Ovary (tissue), 9 donors: ENCODE measurements around the gene IMPA2. TPM values are rescaled to one million over a fixed set of nuclear protein-coding genes. Genes with fewer than 3 reads are reported as not detected.

ENCODE experiments used
- DNase-seq, 5 donors: peaks; one replicate each; pipeline ENCODE4 v3.0.0-alpha.2; 2019 to 2020
- H3K27ac ChIP-seq, 2 donors: fragments of 200-600 bp; one replicate each; pipeline versions ENCODE4 v1.5.1 to v1.8.0; 2019 to 2022
- H3K27me3 ChIP-seq: fragments of 200-600 bp; one replicate; pipeline ENCODE4 v1.8.0; 2022
- H3K36me3 ChIP-seq: fragments of 200-600 bp; sonication (generic); one replicate; pipeline ENCODE4 v1.5.1; 2019
- H3K4me1 ChIP-seq: one replicate; pipeline ENCODE4 v1.8.1; 2013; ENCODE audit warnings: mild to moderate bottlenecking, moderate library complexity; ENCODE audit not compliant: insufficient read depth
- H3K4me3 ChIP-seq: fragments of 200-600 bp; sonication (generic); one replicate; pipeline ENCODE4 v1.5.1; 2017
- H3K9me3 ChIP-seq, 2 donors: fragments of 200-600 bp in 1 of 2; sonication (generic) in 1 of 2; one replicate each; pipeline versions ENCODE4 v1.5.1 to v1.8.1; 2013 to 2019; ENCODE audit warnings: mild to moderate bottlenecking in 1 of 2, moderate library complexity in 1 of 2
- EP300 ChIP-seq: sonication (generic); formaldehyde crosslinking; IDR thresholded peaks from one replicate; pipeline ENCODE4 v1.6.1; 2017; ENCODE audit warnings: antibody characterized with exemption
- POLR2A ChIP-seq: fragments of 450-650 bp; IDR thresholded peaks from one replicate; pipeline ENCODE4 v1.6.1; 2017; ENCODE audit warnings: antibody characterized with exemption, mild to moderate bottlenecking, moderate library complexity
- WGBS, 3 donors: extraction: QIAGEN DNeasy Blood & Tissue Kit in 1 of 3; methylation state at CpG; one replicate each; pipeline versions ENCODE4 v1.1.5 to v1.1.7; 2013 to 2017; 5-methylcytosine and 5-hydroxymethylcytosine counted together
- intact Hi-C, 4 donors: fragments of 100-400 bp; cut with DNase I; formaldehyde crosslinking; loops; one replicate each; pipeline versions ENCODE4 v1.11.0 to v1.15.1; 2022 to 2023
- polyA plus RNA-seq, 2 donors: library from polyadenylated mRNA; stranded (reverse); fragments of 200-250 nt in 1 of 2; fragments of 350-450 nt in 1 of 2; fragmentation: Illumina TruSeq in 1 of 2; extraction: RNeasy Lipid Tissue Mini Kit (QIAGEN cat#74804) in 1 of 2; gene quantifications; one replicate each; pipeline ENCODE4 v1.2.3, GENCODE V29; 2013 to 2014
- total RNA-seq, 7 donors: library from RNA; depleted of rRNA in 2 of 7; stranded (reverse); fragments of >200 nt in 2 of 7; fragmentation: NEBNext Ultra II Directional in 3 of 7; extraction: Animal tissue kit (Norgen Biotek cat#: 25700) in 3 of 7; gene quantifications; one replicate each; pipeline versions ENCODE4 v1.1.0 to v1.2.4, GENCODE V29; 2016 to 2023
- TF ChIP-seq, protein P1 (sequence below), 3 donors: fragments of 450-650 bp in 2 of 3; fragments of 200-600 bp in 1 of 3; IDR thresholded peaks; one replicate each; pipeline versions ENCODE4 v1.5.1 to v1.8.0; 2016 to 2022; ENCODE audit warnings: antibody characterized with exemption in 3 of 3, mild to moderate bottlenecking in 1 of 3
- donor health status: DM: no; HTN: no; CAD: no; lungs with moderate emphysema.
- donor health status: DM: no; HTN: no; CAD: no.
- donor health status: Bipolar disorder and iron deficiency.
- donor health status: DM: yes; HTN: yes; CAD: no.
- donor health status: DM: no; HTN: no; CAD: no.
- donor health status: DM: yes; HTN: yes; CAD: no.

IMPA2 gene
- total and polyA plus RNA-seq, 9 donors = 15.4 to 33.5 (median 21.1) TPM

GRCh38 chr18:11972371-11973174 is 8.7 kb upstream of the IMPA2 start:
- TF ChIP-seq POLR2A (no peak), EP300 (no peak)
- TF ChIP-seq, protein P1, sequence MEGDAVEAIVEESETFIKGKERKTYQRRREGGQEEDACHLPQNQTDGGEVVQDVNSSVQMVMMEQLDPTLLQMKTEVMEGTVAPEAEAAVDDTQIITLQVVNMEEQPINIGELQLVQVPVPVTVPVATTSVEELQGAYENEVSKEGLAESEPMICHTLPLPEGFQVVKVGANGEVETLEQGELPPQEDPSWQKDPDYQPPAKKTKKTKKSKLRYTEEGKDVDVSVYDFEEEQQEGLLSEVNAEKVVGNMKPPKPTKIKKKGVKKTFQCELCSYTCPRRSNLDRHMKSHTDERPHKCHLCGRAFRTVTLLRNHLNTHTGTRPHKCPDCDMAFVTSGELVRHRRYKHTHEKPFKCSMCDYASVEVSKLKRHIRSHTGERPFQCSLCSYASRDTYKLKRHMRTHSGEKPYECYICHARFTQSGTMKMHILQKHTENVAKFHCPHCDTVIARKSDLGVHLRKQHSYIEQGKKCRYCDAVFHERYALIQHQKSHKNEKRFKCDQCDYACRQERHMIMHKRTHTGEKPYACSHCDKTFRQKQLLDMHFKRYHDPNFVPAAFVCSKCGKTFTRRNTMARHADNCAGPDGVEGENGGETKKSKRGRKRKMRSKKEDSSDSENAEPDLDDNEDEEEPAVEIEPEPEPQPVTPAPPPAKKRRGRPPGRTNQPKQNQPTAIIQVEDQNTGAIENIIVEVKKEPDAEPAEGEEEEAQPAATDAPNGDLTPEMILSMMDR (IDR thresholded peaks at IDR 0.05) = no peak

DNA sequence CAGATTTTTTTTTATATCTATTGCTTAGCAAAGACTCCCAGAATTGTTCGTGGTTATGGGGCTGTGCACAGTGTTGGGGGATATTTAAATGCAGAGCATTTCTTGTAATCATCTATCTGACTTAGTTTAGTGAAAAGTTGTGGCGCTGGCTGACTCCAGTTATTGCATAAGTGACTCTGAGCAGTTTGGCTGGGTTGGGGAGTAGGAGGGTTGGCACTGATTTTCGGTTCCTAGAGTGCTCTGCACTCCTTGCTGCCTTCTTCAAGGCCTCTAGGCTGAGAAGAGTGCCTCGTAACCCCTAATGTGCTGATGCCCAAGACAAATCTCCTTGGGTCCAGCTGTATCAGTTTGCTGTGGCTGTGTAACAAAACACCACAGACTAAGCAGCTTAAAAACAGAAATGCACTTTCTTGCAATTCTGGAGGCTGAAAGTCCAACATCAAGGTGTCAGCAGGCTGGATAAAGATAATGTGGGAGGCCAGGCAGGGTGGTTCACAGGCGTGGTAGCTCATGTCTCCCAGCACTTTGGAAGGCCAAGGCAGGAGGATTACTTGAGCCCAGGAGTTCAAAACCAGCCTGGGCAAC is 6.5 kb upstream of the IMPA2 start:
- H3K27ac ChIP-seq = no peak overlapping the region
- no peak overlapping the region for H3K4me3 ChIP-seq
- H3K4me1 ChIP-seq = peaks cover 3% of the 10 kb centered on the region
- TF ChIP-seq, protein P1 (IDR thresholded peaks at IDR 0.05) = no peak
- no peak for TF ChIP-seq POLR2A
- TF ChIP-seq EP300 = no peak
- WGBS, 3 donors = 63 to 74% (median 73%) methylated on average over 5 of the region's 5 CpGs
- H3K36me3 ChIP-seq = no peaks in the 10 kb centered on the region
- H3K9me3 ChIP-seq = no peaks in the 10 kb centered on the region
- intact Hi-C loops = no loop called here
- no peak for DNase-seq
- no peaks in the 10 kb centered on the region for H3K27me3 ChIP-seq

More at GRCh38 chr18:11972371-11973174, 8.7 kb upstream of the IMPA2 start:
- intact Hi-C loops = no loop called here
- Histone ChIP-seq H3K9me3 (no peaks in the 10 kb centered on the region), H3K27me3 (no peaks in the 10 kb centered on the region), H3K4me1 (peaks cover 3% of the 10 kb centered on the region), H3K4me3 (no peak overlapping the region), H3K36me3 (no peaks in the 10 kb centered on the region), H3K27ac (no peak overlapping the region)
- DNase-seq = peak in 1 of 5 donors; percentile 30
- 90 to 93% (median 92%) methylated on average over 35 of the region's 35 CpGs for WGBS, 3 donors

GRCh38 chr18:11975723-11976122 is 5.6 kb upstream of the IMPA2 start:
- WGBS, 3 donors = 89 to 92% (median 91%) methylated on average over 2 of the region's 2 CpGs
- Histone ChIP-seq H3K27me3 (no peaks in the 10 kb centered on the region), H3K4me1 (no peaks in the 10 kb centered on the region), H3K27ac (no peak overlapping the region), H3K36me3 (no peaks in the 10 kb centered on the region), H3K4me3 (no peak overlapping the region), H3K9me3 (no peaks in the 10 kb centered on the region)
- intact Hi-C loops = no loop called here
- TF ChIP-seq EP300 = no peak
- TF ChIP-seq POLR2A = no peak
- TF ChIP-seq, protein P1 (IDR thresholded peaks at IDR 0.05) = no peak
- DNase-seq = no peak

DNA sequence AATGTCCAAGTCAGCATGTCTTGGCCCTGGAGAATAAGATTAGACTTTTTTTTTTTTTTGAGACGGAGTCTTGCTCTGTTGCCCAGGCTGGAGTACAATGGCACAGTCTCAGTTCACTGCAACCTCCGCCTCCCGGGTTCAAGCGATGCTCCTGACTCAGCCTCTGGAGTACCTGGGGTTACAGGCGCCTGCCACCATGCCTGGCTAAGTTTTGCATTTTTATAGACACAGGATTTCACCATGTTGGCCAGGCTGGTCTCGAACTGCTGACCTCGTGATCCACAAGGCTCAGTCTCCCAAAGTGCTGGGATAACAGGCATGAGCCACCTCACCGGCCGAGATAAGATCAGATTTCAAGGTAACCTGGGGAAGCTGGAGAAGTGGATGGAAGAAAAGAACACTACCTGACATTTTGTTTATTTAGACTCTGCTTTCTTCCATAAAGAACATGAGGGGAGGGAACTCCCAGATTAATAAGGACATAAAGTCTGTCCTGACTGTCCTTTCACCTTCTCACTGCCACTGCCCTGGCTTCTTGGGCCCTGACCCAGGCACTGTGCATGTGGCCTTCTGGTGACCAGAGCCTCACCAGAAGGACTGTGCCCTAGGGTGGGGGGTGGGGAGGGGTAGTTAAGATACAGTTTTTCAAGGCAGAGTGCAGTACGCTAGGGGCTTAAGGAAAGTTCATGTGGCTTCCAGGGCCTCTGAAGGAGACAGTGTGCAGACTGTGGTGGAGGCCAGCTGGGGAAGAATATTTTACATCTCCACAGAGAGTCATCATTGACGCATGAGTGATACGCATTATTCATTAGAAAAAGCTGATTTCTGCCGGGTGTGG is 4.8 kb upstream of the IMPA2 start:
- Histone ChIP-seq H3K36me3 (no peaks in the 10 kb centered on the region), H3K9me3 (no peaks in the 10 kb centered on the region), H3K27me3 (no peaks in the 10 kb centered on the region), H3K4me3 (no peak overlapping the region), H3K4me1 (no peaks in the 10 kb centered on the region), H3K27ac (no peak overlapping the region)
- intact Hi-C loops = no loop called here
- DNase-seq = no peak
- 79 to 85% (median 84%) methylated on average over 13 of the region's 13 CpGs for WGBS, 3 donors
- no peak for TF ChIP-seq EP300
- TF ChIP-seq, protein P1 (IDR thresholded peaks at IDR 0.05) = no peak
- TF ChIP-seq POLR2A = no peak
